GM12892 (cell line): ENCODE data around the gene ITK.

ENCODE experiments used
- DNase-seq: peaks from one replicate; pipeline ENCODE4 v3.0.0; 2011; ENCODE audit not compliant: insufficient read length
- FAIRE-seq: peaks from 2 replicates; lab custom pipeline; 2011; peaks lifted over from hg19 to GRCh38; lab: Jason Lieb, UNC
- POLR2A ChIP-seq: IDR thresholded peaks from 2 replicates; pipeline ENCODE4 v1.6.1; 2011; ENCODE audit warnings: low read depth, low read length, control low read depth
- POLR2AphosphoS5 ChIP-seq: IDR thresholded peaks from 2 replicates; pipeline ENCODE4 v1.6.1; 2011; ENCODE audit warnings: low read depth, low read length, control low read depth
- TAF1 ChIP-seq: IDR thresholded peaks from 2 replicates; pipeline ENCODE4 v1.6.1; 2011; ENCODE audit warnings: low read depth, mild to moderate bottlenecking, control low read depth, low read length, borderline replicate concordance

ITK gene

DNA sequence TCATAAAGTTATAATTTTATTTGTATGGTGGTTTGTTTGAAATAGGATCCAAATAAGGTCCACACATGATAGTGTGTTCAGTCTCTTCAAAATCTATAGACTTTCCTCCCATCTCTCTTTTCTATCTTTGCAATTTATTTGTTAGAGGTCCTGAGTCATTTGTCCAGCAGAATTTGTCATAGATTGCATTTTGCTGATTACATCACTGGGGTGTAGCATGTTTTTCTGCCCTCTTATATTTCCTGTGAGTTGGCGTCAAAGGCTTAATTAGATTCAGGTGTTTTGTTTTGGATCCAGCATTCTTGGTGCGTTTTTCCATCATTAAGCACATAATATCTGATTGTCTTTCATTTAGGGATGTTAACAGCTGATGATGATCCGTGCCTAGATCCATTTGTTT is 100.3 kb downstream of the ITK start:
- TF ChIP-seq POLR2A: no peak
- no peak for TF ChIP-seq TAF1
- TF ChIP-seq POLR2AphosphoS5: no peak
- FAIRE-seq (no peak), DNase-seq (no peak)

DNA sequence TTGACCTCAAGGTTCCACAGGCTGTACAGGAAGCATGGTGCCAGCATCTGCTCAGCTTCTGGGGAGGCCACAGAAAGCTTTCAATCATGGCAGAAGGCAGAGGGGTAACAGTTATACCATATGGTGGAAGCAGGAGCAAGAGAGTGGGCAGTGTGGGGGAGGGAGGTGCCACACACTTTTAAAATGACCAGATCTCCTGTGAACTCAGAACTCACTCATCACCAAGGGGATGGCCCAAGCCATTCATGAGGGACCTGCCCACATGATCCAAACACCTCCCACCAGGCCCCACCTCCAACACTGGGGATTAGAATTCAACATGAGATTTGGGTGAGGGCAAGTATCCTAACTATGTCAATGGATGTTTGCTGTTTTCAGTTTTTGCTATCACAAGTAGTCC is 101.5 kb downstream of the ITK start:
- DNase-seq (no peak), FAIRE-seq (peak; percentile 65)
- TF ChIP-seq TAF1: no peak

DNA sequence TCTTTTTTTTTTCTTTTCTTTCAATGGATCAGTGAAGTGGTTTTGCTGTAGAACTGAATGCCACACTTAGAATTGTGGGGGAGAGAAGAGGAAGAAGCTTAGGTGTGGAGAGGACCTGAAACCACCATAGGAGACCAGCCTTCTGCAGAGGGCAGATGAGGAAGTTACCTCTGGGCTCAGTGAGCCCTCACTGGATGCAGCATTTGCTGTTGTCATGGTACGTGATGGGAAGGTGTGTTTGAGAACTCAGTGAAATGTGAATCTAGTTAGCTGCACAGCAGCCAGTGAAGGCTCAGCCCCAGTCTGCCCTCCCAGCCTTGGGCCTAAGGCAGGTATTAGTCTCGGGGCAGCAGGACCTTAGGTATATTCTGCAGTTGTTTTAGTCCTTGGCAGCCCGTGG is 102.8 kb downstream of the ITK start:
- TF ChIP-seq POLR2AphosphoS5: no peak
- no peak for TF ChIP-seq POLR2A
- no peak for TF ChIP-seq TAF1
- DNase-seq: no peak
- FAIRE-seq: peak; percentile 95

DNA sequence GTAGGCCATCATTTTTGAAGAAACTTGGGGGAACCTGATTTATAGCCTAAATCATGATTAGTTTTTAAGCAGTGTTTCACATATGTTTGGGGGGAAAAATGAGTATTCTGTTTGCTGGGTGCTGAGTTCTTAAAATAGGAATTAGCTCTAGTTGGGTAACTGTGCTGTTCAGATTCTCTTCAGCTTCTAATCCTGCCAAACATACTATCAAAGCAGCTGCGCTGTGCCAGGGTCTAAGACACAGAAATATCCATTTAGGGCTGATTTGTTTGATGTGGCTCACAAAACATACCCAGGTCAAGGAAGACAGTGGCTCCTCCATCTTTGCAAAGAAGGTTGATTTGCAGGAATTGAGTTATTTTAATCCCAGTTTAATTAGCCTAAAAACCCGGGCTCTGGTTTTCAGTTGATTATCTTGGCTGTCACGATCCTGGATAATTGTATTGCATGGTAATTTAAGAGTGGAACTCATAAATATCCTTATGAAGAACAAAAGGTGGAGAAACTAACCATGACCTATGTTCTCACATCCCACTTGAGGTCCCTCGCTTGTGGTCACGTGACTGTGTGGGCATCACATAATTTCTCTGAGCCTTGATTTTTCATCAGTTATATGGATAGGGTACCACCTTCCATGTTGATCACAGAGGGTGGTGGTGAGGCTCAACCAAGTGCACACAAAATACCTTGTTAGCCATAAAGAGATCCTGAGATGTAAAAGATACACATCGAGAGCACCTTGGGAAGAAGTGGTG is 104.0 kb downstream of the ITK start:
- TF ChIP-seq POLR2AphosphoS5: no peak
- TF ChIP-seq POLR2A: no peak
- no peak for FAIRE-seq
- DNase-seq: no peak

DNA sequence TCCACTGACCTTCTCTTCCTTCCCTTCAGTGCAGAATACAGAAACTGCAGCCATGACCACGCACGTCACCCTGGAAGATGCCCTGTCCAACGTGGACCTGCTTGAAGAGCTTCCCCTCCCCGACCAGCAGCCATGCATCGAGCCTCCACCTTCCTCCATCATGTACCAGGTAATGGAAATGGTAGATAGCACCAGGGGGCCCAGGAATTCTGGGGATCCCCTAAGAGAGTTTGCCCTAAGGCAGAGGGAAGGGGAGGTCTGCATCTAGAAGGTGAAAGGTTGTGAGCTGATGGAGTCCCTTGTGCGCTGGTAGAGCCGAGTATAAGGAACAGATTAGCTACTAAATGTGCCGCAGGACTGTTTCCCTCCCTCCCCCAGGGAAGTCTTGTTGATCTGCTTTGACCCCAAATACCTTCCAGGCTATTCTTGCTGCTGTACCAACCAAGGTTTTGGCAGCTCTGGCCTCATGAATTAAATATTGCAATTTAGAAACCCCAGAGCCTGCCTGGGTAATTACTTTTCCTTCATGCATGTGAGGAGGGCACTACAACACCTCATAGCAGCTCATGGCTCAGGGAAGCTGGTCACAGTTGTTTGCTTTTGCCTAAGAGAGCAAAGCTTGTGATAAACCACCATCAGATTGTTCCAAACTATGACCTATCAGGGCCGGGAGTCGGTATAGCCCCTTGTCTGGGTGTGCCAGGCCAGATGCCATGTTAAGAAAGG is 104.8 kb downstream of the ITK start:
- DNase-seq: no peak
- no peak for FAIRE-seq
- TF ChIP-seq POLR2A (no peak), POLR2AphosphoS5 (no peak), TAF1 (no peak)

DNA sequence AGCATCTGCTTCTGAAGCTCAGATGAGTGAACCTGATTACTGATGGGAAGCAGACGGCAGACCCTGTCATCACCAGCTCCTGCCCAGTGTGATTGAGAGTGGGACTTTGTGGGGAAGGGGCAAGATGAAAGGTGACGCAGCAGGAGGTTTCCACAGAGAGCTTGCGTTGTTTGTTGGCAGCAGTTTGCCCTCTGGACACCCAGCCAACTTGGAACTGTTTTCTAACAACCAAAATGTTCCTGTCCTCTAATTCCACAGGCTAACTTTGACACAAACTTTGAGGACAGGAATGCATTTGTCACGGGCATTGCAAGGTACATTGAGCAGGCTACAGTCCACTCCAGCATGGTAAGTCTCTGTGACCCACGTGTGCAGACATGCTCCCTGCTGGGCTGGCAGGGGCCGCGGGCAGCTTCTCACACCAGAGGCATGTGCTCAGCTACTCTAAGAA is 106.1 kb downstream of the ITK start:
- no peak for TF ChIP-seq TAF1
- no peak for DNase-seq
- FAIRE-seq: no peak

DNA sequence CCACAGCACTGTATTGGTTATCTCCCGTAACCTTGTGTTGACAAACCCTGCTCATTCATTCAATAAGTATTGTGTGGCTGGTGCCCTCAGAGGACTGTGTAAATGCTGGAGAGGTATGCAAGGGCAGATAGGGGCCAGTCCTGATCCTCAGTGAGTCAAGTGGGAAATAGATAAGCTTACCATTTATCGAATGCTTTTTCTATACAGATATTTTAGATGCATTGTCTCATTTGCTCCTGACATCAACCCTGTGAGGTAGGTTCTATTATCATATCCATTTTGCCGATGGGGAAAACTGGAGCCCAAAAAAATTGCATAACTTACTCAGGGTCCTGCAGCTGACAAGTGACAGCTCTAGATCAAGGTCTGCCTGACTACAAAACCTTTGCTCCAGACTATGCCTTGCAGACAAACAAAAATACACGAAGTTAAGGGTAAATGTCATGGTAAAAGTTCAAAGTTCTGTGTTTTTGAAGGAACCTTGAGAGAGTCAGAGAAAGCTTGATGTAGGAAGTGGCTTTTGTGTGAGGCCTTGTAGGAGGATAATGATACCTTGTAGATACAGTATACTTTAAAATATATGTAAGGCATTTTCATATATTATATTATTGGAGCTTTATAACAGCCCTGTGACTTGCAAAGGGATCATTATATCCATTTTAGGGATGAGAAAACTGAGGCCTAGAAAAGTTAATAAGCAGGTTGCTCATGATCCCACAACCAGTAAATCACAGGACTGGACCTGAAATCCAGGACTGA is 107.9 kb downstream of the ITK start:
- DNase-seq: no peak
- FAIRE-seq: peak; percentile 27
- no peak for TF ChIP-seq POLR2A
- no peak for TF ChIP-seq TAF1
- no peak for TF ChIP-seq POLR2AphosphoS5

DNA sequence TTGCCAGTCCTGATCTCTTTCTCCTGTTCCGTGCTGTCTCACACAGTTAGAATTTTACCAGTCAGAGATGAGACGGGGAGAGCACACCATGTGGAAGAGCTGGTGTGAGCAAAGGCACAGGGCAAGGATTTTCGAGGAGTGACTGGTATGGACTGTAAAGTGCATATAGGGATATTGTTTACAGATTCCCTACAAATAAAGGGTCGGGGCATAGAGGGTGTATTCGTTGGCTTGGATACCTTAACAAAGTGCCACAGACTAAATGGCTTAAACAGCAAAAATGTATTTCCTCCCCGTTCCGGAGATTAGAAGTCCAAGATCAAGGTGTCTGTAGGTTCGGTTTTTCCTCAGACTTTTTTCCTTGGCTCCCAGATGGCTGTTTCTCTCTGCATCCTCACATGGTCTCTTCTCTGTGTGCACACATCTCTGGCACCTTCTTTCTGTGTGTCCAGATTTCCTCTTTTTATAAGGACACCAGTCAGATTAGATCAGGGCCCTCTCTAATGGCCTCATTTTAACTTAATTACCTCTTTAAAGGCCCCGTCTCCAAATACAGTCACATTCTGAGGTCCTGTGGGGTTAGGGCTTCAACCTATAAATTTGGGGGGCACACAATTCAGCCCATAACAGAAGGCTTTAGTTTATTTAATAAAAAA is 108.7 kb downstream of the ITK start:
- FAIRE-seq (no peak), DNase-seq (no peak)
- no peak for TF ChIP-seq TAF1
- TF ChIP-seq POLR2AphosphoS5: no peak
- TF ChIP-seq POLR2A: no peak

DNA sequence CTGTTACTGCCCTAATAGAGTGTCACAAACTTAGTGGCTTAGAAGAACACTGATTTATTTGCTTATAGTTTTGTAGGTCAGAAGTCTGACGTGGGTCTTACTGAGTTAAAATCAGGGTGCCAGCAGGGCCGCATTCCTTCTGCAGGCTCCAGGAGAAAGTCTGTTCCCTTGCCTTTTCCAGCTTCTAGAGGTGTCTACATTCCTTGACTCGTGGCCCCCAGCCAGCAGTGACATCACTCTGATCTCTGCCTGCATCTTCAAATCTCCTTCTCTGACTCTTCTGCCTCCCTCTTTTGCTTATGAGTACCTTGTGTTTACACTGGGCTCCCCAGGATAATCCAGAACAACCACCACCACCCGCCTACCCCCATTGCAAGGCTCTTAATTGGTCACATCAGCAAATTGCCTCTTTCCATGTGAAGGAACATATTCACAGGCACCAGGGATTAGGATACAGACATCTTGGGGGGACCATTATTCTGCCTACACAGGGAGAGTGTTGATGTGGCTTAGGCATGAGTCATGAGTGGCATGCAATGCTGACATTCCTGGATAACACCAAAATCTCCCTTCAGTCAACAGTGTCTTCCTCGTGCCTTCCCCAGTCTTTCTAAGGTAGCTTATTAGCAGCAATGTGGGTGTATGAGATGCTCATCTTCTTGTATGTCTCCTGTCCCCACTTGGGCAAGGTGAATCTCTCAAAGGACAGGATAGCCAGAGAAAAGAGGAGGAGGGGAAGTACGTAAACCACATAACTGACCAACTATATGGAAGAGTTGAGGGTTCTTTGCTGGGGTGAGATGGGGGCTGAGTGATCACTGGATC is 109.7 kb downstream of the ITK start:
- FAIRE-seq (peak; percentile 24), DNase-seq (no peak)
- no peak for TF ChIP-seq POLR2A
- TF ChIP-seq TAF1: no peak
- no peak for TF ChIP-seq POLR2AphosphoS5

DNA sequence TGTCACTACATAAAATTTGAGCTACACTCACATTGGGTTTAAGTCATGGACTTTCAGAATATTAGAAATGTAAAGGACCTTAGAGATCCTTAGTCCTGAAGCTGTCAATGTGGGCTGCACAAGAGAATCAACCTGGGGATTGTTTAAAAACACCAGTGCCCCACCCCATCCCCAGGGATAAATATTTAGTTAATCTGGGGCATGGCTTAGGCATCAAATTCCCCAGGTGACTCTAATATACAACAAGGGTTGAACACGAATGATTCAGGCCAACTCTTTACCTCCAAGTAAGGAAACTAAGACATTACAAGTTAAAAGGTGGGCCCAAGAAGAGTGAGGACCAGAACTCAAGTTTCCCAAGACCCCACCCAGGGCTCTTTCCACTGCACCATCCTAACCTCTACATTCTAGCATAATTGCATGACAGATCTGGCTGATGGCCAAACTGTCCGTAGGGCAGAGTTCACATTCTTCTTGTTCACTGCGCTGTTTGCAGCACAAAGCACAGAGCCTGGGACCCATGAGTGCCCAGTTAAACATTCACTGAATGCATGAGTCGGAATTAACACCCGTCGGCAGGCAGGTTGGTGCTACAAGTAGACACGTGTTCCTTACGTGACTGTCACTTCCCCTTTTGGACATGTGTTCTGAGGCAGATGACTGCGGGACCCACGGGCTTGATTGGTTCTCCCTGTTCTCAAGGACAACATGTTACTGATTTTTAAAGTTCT is 110.5 kb downstream of the ITK start:
- no peak for TF ChIP-seq POLR2AphosphoS5
- no peak for TF ChIP-seq POLR2A
- no peak for TF ChIP-seq TAF1
- DNase-seq: no peak

More for the DNA sequence above, 110.5 kb downstream of the ITK start:
- peak; percentile 67 for FAIRE-seq
